Posterior cingulate gyrus (tissue), 11 donors: ENCODE results near the gene SEMA3F.
"Not testable (repeated sequence)": the region's sequence is repeated elsewhere in the genome, so short reads cannot be mapped to it uniquely, and the experiment has no call there.

Experiments used
- DNase-seq, 10 donors: peaks; one replicate each; pipeline versions ENCODE4 v3.0.0 to v3.0.0-alpha.2; 2020 to 2021; ENCODE audit warnings: mixed read lengths in 3 of 10
- intact Hi-C: fragments of 100-400 bp; cut with DNase I; formaldehyde crosslinking; loops from one replicate; pipeline ENCODE4 v1.15.1; 2023

Gene SEMA3F

GRCh38 chr3:50207359-50208042 is 52.4 kb downstream of the SEMA3F start:
- intact Hi-C loops, result no loop called here
- DNase-seq, result no peak

DNA sequence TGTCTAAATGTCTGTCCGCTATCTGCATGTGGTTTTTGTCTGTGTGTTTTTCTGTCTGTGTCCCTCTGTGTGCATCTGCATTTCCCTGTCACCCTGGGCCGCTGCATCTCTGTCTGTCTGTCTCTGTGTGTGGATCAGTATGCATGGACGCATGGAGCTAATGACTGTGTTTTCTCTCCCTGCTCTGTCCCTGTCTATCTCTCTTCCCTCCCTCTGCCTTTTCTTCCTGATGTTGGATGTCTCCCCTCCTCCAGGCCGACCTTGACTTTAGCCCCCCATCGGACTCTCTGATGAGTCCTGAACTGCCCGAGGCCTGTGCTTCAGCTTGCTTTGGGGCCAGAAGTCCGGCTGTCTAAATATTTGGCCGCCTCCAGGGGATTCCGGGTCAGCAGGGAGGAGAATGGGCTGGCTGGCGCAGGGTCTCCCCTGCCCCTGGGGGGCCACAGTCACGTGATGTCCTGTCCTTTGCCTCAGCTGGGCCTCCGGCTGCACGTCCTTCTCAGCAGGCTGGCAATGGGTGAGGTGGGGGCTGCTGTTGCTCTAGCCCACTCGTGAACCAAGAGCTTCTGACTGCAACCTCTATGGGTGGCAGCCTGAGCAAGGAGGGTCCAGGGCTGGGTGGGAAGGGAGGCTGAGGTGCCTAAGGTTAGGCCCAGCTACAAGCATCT is 53.7 kb downstream of the SEMA3F start:
- DNase-seq, result no peak
- intact Hi-C loops, result no loop called here

DNA sequence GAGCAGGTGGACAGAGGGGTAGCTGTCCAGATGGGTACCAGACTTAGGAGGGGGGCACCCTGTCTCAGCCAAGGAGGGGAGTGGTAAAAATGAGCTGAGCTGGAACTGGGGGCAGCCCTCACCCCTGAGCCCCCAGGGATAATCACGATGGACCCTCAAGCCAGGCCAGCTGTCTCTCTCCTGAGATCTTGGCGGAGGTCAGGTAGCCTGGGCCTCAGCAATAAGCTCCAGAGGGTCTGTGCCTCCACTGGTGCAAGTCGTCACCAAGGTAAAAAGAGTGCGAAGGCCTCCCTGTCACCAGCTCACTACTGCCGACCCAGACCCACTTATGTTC is 55.0 kb downstream of the SEMA3F start:
- no peak for DNase-seq
- intact Hi-C loops, result no loop called here

GRCh38 chr3:50210510-50211367 is 55.6 kb downstream of the SEMA3F start:
- DNase-seq, result no peak
- intact Hi-C loops, result no loop called here

DNA sequence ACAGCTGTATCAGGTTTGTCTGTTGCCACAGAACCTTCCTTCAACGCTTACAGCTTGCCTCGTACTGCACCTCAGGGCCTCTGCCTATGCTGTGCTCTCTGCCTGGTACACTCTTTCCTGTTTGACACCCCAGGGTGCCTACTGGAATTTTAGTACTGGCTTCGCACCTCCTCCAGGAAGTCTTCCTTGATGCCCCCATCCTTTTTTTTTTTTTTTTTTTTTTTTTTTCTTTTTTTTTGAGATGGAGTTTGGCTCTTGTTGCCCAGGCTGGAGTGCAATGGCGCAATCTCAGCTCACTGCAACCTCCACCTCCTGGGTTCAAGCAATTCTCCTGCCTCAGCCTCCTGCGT is 56.2 kb downstream of the SEMA3F start:
- intact Hi-C loops, DNase-seq: not testable (repeated sequence)

- intact Hi-C loops, result no loop called here
- no peak for DNase-seq
Measured at GRCh38 chr3:50211930-50212329, 56.8 kb downstream of the SEMA3F start.

GRCh38 chr3:50212502-50212901 is 57.4 kb downstream of the SEMA3F start:
- intact Hi-C loops, result no loop called here
- no peak for DNase-seq

GRCh38 chr3:50212971-50213370 is 57.8 kb downstream of the SEMA3F start:
- intact Hi-C loops, result no loop called here
- DNase-seq, result no peak

- intact Hi-C loops, result no loop called here
- DNase-seq, result peak; percentile 80 to 98 (median 82)
Measured at GRCh38 chr3:50213373-50213772, 58.2 kb downstream of the SEMA3F start.

DNA sequence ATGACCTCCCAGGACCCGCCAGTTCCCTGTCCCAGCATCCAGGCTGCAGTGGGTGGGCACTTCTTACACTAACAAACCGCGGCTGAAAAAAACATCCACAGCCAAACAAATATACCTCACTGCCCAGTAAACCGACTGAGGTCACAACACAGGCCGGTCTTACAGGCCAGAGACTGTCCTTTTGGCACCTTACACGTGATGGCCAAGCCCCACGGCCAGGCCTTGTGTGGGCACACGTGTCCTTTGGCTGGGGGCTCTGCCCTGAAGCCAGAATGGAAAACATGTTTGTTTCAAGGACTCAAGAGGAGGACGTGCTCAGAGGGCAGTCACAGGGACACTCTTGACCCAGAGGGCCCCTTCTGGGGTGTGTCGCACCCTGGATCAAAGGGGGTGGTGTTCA is 59.7 kb downstream of the SEMA3F start:
- DNase-seq, result no peak
- intact Hi-C loops, result no loop called here

- DNase-seq, result no peak
- intact Hi-C loops, result no loop called here
Measured at GRCh38 chr3:50215529-50215928, 60.4 kb downstream of the SEMA3F start.

- intact Hi-C loops, result no loop called here
- DNase-seq, result no peak
Measured at GRCh38 chr3:50217681-50218080, 62.6 kb downstream of the SEMA3F start.

- intact Hi-C loops, result no loop called here
- DNase-seq, result no peak
Measured at GRCh38 chr3:50218448-50218847, 63.3 kb downstream of the SEMA3F start.

- DNase-seq, result no peak
- intact Hi-C loops, result no loop called here
Measured at GRCh38 chr3:50219285-50219684, 64.2 kb downstream of the SEMA3F start.

DNA sequence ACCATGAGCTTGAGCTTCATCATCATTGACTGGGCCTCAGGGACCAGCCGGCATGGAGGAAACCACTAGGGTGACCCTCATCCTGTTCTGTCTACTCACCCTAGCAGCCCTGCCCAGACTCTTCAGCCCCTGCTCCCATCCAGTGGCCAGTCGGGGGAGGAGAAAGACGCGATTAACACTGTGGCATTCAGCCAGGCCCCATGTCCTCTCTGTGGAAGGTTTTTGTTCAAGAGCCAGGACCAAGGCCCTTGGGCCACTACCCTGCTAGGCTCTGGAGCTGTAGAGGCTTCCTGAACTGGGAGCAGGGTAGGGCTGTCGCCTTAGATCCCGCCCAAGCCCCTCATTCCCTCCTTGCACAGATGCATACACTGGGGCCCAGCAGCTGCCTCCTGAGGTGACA is 65.0 kb downstream of the SEMA3F start:
- no peak for DNase-seq
- intact Hi-C loops, result no loop called here

- intact Hi-C loops, result no loop called here
- DNase-seq, result no peak
Measured at GRCh38 chr3:50221051-50221410, 65.9 kb downstream of the SEMA3F start.

DNA sequence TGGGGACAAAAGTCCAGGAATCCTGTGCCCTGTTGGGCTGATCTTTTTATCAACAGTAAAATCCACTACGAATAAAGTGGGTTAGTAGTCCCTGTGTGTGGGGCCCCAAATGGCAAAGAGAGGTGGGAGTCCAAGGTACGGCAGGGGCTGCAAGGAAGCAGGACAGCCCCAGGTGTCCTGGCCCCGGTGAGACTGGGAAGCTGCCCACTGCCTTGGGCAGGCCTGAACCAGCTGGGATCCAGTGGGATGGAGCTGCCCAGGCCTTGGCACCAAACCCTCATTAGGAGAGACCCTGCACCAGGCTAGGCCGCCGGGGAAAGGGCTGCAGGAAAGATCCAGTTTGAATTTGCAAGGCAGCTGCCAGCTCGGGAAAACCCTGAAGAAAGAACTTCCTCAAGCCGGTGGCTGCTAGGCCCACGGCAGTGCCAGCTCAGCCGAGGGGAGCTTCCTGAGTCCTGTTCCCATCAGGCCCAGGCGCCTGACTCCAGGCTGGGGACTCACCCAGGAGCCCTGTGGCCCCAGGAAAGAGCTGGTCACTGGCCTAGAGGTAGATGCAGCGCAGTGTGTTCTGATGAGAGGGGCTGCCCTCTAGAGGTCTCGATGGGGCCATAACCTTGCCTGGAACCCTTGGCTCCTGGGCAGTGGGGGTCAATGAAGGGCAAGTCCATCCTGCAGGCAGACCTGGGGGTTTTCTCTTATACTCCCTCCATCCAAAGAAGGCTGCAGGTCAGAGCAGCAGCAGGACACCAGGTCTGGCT is 66.5 kb downstream of the SEMA3F start:
- DNase-seq, result peak in 2 of 10 donors; percentile 26 to 76
- intact Hi-C loops, result no loop called here

GRCh38 chr3:50222169-50222528 is 67.0 kb downstream of the SEMA3F start:
- no peak for DNase-seq
- intact Hi-C loops, result no loop called here

- DNase-seq, result no peak
- intact Hi-C loops, result no loop called here
Measured at GRCh38 chr3:50224639-50225038, 69.5 kb downstream of the SEMA3F start.

- DNase-seq, result peak in 8 of 10 donors; percentile 39 to 93 (median 62)
- intact Hi-C loops, result loop anchor here (1.0 to 2.0 kb wide), 4 partner anchors 19 to 94 kb away; no protein-coding TSS in a partner anchor
Measured at GRCh38 chr3:50226888-50227389, 71.8 kb downstream of the SEMA3F start.
